22Rv1 (cell line): ENCODE measurements around the gene PTPN2.

Experiments used
- ZFX ChIP-seq: fragments of 450-650 bp; IDR thresholded peaks from 2 replicates; pipeline ENCODE4 v1.6.1; 2017; ENCODE audit warnings: antibody characterized with exemption, borderline replicate concordance
- TF ChIP-seq, protein P1 (sequence below): fragments of 450-650 bp; IDR thresholded peaks from 2 replicates; pipeline ENCODE4 v1.5.1; 2017; ENCODE audit warnings: mild to moderate bottlenecking

DNA sequence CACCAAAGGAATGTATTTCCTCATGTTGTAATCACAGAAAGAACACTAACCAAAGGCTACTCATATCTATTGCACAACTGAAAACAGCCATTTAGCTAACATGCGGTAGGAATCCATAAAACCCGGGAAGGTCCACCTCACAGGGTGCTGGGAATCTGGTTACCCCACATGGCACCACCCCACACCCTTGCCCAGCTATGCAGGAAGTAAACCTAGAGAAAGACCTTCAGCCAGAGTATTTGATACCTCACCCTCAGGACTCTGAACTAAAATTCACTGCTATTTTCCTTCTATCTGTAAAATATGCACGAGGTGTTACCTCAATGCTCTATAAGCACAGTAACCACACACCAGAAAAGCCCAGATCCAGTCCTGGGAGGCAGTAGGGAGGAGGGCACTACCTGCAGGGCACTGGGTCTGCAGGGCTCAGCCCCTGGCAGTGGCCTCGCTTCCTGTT lies 45.8 kb downstream of the PTPN2 start:
- TF ChIP-seq, protein P1, sequence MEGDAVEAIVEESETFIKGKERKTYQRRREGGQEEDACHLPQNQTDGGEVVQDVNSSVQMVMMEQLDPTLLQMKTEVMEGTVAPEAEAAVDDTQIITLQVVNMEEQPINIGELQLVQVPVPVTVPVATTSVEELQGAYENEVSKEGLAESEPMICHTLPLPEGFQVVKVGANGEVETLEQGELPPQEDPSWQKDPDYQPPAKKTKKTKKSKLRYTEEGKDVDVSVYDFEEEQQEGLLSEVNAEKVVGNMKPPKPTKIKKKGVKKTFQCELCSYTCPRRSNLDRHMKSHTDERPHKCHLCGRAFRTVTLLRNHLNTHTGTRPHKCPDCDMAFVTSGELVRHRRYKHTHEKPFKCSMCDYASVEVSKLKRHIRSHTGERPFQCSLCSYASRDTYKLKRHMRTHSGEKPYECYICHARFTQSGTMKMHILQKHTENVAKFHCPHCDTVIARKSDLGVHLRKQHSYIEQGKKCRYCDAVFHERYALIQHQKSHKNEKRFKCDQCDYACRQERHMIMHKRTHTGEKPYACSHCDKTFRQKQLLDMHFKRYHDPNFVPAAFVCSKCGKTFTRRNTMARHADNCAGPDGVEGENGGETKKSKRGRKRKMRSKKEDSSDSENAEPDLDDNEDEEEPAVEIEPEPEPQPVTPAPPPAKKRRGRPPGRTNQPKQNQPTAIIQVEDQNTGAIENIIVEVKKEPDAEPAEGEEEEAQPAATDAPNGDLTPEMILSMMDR = no peak
- no peak for TF ChIP-seq ZFX
